ENCODE measurements around the gene TTLL1. TPM values are rescaled to one million over a fixed set of nuclear protein-coding genes. Genes with fewer than 3 reads are reported as not detected.

TTLL1 gene
- 11.0 and 16.9 TPM in 2 replicates for total RNA-seq (ENCODE audit: low replicate concordance)
- long read RNA-seq, transcript TTLL1-201 (11 exons, 1,645 nt), result major isoform, 12 of 24 reads
- long read RNA-seq, partial matches to known transcripts, result 4 of 24 reads
- long read RNA-seq, other reads (novel, unspliced or antisense), result 6 of 24 reads

DNA sequence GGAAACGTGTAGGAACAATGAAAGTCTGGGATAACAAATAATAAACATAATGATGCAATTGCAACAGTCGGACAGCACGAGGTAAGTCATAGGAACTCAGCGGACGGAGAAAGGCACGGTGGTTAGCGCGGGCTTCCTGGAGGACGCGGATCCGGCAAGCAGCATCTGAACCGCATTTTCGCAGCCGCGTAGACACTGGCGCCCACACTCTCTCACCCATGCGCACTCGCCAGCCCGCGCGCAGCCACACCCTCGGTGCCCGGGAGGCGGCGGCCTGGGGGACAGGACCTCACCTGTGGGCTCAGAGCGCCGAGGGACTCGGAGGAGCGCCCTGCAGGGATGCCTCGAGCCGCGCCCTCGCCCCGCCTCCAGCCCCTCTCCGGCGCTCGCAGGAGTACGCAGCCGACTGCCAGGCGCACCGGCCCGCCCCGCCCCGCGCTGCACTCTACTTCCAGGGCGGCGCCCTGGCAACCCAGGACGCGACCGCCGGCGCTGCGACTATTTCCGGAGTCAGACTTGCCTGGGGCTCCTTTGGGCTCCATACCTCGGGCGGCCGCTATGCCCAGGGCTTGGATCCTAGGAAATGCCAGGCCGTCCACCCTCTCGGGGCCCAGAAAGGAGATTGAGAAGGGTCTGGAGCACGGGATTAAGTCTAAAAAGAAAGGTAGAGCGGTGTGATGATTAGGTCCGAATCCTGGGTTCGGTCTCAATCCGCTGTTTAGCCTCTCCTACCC lies at the start of gene TTLL1:
Gene TTLL1 (minus strand): TSS at position 408 of the 734 bp plus-strand sequence. CDS start 13,805 bp downstream, outside the sequence.
- DNase-seq (ENCODE audit: extremely low spot score, unreplicated experiment), result peak; percentile 92
- peak within 1 kb of the TSS; percentile 89 for H3K4me3 Mint-ChIP-seq

DNA sequence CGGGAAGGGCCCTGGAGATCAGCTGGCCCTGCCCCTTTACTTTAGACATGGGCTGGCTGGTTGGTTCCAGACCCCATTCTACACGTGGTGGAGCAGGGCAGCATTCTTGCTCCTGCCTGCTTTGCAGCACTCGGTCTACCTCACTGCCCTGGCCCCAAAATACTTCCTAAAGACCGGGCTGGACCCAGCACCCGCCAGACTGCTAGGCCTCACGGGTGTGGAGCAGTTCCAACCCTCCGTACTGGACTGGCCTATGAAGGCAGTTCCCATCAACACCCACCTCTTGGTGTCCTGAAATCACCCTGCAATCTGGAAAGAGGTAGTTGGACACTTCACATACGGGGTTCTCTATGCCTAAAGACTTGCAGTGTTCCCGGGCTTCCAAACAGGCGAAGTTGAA lies 47.6 kb upstream of the TTLL1 start:
- H3K4me1 Mint-ChIP-seq (ENCODE audit: unreplicated experiment), result peaks cover 5% of the 10 kb centered on the region
- H3K4me3 Mint-ChIP-seq, result no peak overlapping the region
- no peak for DNase-seq (ENCODE audit: extremely low spot score, unreplicated experiment)
- TF ChIP-seq, protein P1, sequence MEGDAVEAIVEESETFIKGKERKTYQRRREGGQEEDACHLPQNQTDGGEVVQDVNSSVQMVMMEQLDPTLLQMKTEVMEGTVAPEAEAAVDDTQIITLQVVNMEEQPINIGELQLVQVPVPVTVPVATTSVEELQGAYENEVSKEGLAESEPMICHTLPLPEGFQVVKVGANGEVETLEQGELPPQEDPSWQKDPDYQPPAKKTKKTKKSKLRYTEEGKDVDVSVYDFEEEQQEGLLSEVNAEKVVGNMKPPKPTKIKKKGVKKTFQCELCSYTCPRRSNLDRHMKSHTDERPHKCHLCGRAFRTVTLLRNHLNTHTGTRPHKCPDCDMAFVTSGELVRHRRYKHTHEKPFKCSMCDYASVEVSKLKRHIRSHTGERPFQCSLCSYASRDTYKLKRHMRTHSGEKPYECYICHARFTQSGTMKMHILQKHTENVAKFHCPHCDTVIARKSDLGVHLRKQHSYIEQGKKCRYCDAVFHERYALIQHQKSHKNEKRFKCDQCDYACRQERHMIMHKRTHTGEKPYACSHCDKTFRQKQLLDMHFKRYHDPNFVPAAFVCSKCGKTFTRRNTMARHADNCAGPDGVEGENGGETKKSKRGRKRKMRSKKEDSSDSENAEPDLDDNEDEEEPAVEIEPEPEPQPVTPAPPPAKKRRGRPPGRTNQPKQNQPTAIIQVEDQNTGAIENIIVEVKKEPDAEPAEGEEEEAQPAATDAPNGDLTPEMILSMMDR (conservative IDR thresholded peaks at IDR 0.05), result no peak
- peaks cover 14% of the 10 kb centered on the region for H3K36me3 Mint-ChIP-seq
- no peaks in the 10 kb centered on the region for H3K9me3 Mint-ChIP-seq
- H3K27me3 Mint-ChIP-seq, result no peaks in the 10 kb centered on the region
- H3K27ac Mint-ChIP-seq, result no peak overlapping the region

More for the DNA sequence above, at the start of gene TTLL1:
- no peaks in the 10 kb centered on the region for H3K9me3 Mint-ChIP-seq
- no peaks in the 10 kb centered on the region for H3K4me1 Mint-ChIP-seq (ENCODE audit: unreplicated experiment)
- no peaks in the 10 kb centered on the region for H3K27me3 Mint-ChIP-seq
- peak within 1 kb of the TSS; percentile 76 for H3K27ac Mint-ChIP-seq
- TF ChIP-seq, protein P1 (conservative IDR thresholded peaks at IDR 0.05), result peak; percentile 50
- H3K36me3 Mint-ChIP-seq, result peaks cover 6% of the 10 kb centered on the region

DNA sequence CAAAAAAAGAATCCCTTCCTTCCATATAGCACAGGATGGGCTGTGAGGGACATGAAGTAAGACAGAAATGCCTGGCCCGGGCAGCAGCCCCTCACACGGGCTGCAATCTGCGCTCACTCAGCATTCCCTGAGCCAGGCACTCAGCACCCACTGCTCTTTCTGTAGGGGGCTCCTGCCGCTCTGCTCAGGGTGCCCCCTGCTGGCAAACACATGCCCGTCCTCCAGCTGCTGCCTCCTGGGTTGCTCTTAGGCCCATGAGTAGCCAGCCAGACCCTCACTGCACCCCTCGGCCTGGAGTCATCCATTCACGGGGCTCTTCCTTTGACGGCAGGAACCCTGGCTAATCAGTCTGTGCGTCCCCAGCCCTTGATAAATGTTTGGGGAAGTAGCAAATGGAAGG lies 47.1 kb upstream of the TTLL1 start:
- no peak overlapping the region for H3K4me3 Mint-ChIP-seq
- no peaks in the 10 kb centered on the region for H3K27me3 Mint-ChIP-seq
- no peaks in the 10 kb centered on the region for H3K9me3 Mint-ChIP-seq
- H3K4me1 Mint-ChIP-seq (ENCODE audit: unreplicated experiment), result peaks cover 5% of the 10 kb centered on the region
- no peak for DNase-seq (ENCODE audit: extremely low spot score, unreplicated experiment)
- peaks cover 14% of the 10 kb centered on the region for H3K36me3 Mint-ChIP-seq
- TF ChIP-seq, protein P1 (conservative IDR thresholded peaks at IDR 0.05), result peak; percentile 78
- H3K27ac Mint-ChIP-seq, result peak overlapping the region; percentile 11

DNA sequence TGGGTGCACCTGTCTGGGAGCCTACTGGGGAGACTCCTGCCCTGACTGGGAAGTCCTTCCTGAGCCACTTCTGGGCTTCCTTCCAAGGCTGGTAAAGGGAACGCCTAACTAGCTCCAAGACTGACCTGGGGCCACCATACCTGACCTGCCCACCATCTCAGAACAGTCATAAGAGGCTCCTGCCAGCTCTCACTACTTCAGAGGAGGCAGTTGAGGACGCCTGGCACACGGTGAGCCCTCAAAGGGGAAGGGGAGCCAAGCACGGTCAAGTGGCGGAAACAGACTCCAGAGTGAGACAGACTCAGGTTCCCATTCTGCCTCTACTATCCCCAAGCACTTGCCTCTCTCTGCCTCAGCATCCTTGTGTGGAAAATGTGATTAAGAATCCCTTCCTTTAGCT lies 46.4 kb upstream of the TTLL1 start:
- H3K4me3 Mint-ChIP-seq, result no peak overlapping the region
- no peaks in the 10 kb centered on the region for H3K27me3 Mint-ChIP-seq
- H3K36me3 Mint-ChIP-seq, result peaks cover 10% of the 10 kb centered on the region
- DNase-seq (ENCODE audit: extremely low spot score, unreplicated experiment), result no peak
- H3K27ac Mint-ChIP-seq, result no peak overlapping the region
- TF ChIP-seq, protein P1 (conservative IDR thresholded peaks at IDR 0.05), result no peak
- H3K4me1 Mint-ChIP-seq (ENCODE audit: unreplicated experiment), result no peaks in the 10 kb centered on the region
- no peaks in the 10 kb centered on the region for H3K9me3 Mint-ChIP-seq

DNA sequence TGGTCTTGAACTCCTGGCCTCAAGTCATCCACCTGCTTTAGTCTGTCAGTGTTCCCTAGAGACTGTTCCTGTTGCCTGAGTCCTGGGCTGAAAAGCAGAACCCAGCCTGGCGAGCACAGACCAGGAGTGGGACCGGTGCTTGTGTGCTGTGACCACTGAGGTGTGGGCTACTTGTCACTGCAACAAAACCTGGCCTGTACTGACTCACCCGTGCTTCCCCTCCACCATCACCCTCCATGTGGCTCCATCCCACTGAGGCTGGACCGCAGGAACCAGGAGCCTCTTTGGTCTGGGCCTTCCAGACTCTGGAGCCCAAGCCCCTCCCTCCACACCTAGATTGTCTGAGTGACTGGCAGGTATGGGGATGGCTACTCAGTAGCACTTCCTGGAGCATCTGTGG lies 45.4 kb upstream of the TTLL1 start:
- Mint-ChIP-seq H3K4me1 (ENCODE audit: unreplicated experiment) (no peaks in the 10 kb centered on the region), H3K27me3 (no peaks in the 10 kb centered on the region), H3K27ac (no peak overlapping the region)

More for the DNA sequence above, 45.4 kb upstream of the TTLL1 start:
- H3K4me3 Mint-ChIP-seq, result no peak overlapping the region
- no peaks in the 10 kb centered on the region for H3K9me3 Mint-ChIP-seq
- TF ChIP-seq, protein P1 (conservative IDR thresholded peaks at IDR 0.05), result no peak
- no peak for DNase-seq (ENCODE audit: extremely low spot score, unreplicated experiment)
- H3K36me3 Mint-ChIP-seq, result peaks cover 7% of the 10 kb centered on the region
